GM12891 (cell line): ENCODE measurements around the gene CHIT1.

ENCODE experiments used
- PAX5 ChIP-seq: IDR thresholded peaks from 2 replicates; pipeline ENCODE4 v1.6.1; 2011; ENCODE audit warnings: low read length, moderate library complexity, mild to moderate bottlenecking; ENCODE audit not compliant: insufficient read depth, severe bottlenecking
- POLR2A ChIP-seq: IDR thresholded peaks from 2 replicates; pipeline ENCODE4 v1.6.1; 2011; ENCODE audit warnings: low read depth, low read length, control low read depth
- POLR2AphosphoS5 ChIP-seq: IDR thresholded peaks from 2 replicates; pipeline ENCODE4 v1.6.1; 2011; ENCODE audit warnings: low read depth, low read length, control low read depth
- POU2F2 ChIP-seq: IDR thresholded peaks from 2 replicates; pipeline ENCODE4 v1.6.1; 2011; ENCODE audit warnings: low read depth, mild to moderate bottlenecking, control low read depth, low read length, moderate library complexity
- SPI1 ChIP-seq: IDR thresholded peaks from 2 replicates; pipeline ENCODE4 v1.6.1; 2011; ENCODE audit warnings: low read depth, low read length, control low read depth
- TAF1 ChIP-seq: IDR thresholded peaks from 2 replicates; pipeline ENCODE4 v1.6.1; 2011; ENCODE audit warnings: low read depth, low read length, control low read depth

GRCh38 chr1:203265541-203265940 lies 36.1 kb upstream of the CHIT1 start:
- TF ChIP-seq POLR2A (no peak), POLR2AphosphoS5 (no peak), PAX5 (no peak), SPI1 (no peak), TAF1 (no peak), POU2F2 (no peak)
